Renal pelvis (tissue), 4 donors: ENCODE data around the gene MSI2. TPM values are rescaled to one million over a fixed set of nuclear protein-coding genes. Genes with fewer than 3 reads are reported as not detected.

Experiments
- DNase-seq: peaks from one replicate; pipeline ENCODE4 v3.0.0-alpha.2; 2013
- polyA plus RNA-seq, 3 donors: library from polyadenylated mRNA; unstranded; fragments of 120-200 nt; gene quantifications; one replicate each; pipeline ENCODE4 v1.2.1, GENCODE V29; 2013; ENCODE audit not compliant: insufficient read length in 3 of 3

Gene MSI2
- polyA plus RNA-seq, 3 donors: 79.4 to 105 (median 95.5) TPM

DNA sequence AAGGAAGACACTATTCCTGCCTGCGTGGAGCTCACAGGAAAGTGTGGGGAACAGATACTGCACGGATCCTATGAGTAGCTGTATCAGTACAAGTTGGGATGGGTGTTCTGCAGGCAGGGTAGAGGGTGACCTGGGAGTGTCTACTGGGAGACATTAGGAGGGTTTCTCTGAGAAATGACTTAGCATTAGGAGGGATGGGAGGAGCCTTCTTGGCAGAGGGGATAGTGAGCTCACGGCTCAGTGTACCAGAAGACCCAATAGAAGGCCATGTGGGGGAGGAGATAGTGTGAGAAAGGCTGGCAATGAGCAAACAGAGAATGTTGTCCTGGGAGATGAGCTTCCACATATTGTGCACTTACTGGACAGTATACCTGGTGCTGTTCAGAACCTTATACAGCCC, 109.1 kb downstream of the MSI2 start:
- no peak for DNase-seq

DNA sequence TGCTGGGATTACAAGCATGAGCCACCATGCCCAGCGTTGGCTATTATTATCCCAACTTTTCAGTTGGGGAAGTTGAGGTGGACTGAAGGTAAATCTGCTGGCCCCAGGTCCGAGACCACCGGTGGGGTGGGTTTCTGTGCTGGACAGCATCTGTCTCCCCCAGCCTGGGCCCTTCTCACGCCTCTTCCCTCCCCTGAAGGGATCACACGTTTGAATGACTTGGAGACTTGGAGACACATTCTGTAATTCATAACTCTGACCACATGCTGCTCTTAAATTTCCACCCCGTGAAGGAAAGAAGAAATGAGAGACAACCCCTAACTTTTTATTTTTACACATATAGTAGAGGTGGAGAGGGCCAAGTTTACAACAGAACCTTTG, 109.8 kb downstream of the MSI2 start:
- DNase-seq: no peak

DNA sequence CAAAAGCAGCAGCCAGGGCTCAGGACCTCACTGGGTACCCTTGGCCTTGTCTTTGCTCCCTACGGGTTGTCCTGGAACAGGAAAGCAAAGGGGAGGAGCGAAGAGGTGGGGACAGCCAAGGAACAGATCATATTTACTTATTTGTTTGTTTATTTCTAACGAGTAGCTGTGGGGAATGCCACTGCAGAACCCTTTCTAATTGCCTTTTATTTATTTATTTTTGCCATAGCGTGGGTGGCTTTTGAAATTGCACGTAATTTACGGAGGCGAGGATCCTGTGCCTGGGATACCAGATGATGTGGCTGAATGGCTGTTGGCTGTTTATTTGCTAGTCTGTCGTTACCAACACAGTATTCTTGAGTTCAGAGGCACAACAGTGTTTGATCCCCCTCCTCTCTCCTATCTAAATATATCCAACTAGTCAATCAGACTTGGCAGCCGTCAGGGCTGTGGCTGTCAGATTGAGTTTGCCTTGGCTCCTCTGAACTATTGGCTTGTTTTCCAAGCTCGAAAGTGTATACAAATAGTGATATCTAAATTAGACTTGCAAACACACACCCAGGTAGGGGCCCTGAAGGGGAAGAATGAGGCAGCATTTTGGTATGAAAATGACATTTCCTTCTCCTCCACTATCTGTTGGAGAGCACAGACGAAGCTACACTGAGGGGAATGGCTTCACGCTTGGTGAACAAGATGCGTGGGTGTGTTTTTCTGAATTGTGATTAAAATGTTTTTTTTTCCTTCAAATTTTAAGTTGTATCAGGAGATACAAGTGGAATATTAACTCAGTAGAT, 110.4 kb downstream of the MSI2 start:
- DNase-seq: peak; percentile 17

DNA sequence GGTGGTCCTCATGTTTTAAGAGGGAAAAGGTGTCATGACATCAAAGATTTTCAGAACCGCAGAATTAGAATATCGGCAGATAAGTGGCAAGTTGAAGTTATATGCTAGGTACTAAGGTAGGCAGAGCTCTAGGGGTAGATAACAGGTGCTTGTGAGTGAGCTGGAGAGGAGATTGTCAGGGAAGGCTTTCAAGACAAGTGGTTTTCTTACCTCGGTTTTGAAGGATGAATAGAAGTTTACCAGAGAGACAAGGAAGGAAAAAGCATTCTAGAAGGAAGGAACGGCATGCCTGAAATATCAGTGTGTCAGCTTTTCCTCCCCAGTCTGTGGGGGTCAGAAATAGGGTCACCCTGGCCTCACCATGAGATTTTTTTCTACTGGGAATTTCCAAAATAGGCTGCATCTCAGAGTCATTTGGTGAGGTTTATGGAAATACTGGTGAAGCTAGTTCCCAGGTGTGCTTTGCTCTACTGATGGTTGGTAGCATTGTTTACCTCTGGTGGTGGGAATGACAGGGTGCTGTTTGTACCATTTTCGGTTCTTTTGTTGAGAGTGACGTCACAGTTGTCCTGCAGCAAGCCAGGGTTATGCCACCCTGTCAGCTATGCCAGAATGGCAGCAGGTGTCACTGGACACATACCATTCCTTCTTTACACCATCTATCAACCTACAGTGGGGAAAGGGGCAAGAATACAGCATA, 112.5 kb downstream of the MSI2 start:
- no peak for DNase-seq

DNA sequence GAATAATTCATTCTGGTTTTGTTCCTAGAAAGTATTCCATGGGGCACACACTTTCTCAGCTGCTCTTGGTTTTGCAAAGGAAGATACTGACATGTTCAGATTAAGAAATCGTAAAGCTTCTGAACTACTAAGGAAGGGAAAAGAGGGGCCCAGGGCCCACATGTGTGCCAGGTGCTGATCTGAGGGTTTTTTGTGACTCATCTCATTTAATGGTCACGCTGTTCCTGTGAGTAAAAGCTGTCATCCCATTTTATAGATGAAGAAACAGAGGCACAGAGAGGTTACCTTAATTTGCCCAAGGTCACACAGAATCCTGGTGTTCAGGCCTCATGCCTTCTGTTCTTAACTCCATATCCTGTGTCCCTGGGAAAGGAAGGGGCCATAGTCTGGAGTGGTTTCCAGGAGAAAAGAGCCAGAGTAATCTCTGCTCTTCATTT, 113.2 kb downstream of the MSI2 start:
- DNase-seq: no peak

DNA sequence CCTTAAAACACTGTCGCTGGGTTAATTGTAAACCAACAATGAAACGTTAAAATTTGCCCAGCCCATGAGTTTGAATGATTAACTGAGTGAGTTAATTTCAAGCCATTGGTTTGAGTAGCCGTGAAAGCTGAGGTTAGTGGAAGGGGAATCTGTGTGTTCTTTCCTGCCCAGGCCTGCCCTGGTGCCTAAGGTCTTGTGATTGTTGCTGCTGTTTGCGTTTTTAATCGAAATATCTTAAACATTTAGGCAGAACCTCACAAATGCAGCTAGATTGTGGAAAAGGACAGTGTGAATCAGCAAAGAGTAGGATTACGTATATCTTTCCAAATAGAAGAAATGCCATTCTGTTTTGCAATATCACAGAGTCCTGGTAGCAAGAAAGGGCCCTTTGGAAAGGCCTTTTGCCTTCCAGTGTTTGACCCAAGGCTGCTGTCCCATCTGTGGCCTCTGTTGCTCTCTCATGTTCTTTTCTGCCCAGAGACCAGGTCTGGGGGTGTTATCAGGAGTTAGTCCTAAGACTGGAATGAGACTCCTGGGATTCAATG, 113.8 kb downstream of the MSI2 start:
- no peak for DNase-seq

DNA sequence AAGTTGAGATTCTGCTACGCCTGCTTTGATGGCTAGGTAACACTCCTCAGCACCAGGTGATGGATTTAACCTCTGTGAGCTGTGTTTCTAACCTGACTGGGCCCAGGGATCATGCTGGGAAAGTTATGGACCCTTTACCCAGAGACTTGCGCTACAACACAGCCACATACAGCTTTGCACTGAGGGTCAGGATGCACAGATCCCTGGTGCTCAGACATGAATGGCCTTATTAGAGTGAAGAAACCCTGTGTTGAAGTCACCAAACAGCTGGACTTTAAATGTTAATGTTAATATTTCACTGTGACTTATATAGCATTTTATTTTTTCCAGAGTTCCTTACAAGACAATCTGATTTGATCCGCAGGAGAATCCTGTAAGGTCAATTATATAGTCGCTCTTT, 114.3 kb downstream of the MSI2 start:
- no peak for DNase-seq

DNA sequence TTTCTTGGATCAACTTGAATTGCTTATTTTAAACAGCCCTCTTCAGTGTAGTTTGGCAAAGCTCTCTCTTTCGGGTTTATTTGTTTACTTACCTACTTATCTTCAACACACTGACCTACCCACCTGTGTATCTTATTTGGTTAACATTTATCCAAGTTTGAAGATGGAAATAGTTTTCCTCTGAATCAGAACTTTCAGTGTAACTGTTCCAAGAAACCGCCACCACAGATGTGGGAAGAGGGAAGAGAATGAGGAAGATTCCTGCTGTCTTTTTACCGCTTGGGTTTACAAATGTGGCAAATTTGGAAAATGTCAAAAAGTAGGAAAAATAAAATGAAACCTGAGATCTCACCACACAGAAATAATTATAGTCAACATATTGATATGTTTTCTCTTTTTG, 115.8 kb downstream of the MSI2 start:
- DNase-seq: no peak

DNA sequence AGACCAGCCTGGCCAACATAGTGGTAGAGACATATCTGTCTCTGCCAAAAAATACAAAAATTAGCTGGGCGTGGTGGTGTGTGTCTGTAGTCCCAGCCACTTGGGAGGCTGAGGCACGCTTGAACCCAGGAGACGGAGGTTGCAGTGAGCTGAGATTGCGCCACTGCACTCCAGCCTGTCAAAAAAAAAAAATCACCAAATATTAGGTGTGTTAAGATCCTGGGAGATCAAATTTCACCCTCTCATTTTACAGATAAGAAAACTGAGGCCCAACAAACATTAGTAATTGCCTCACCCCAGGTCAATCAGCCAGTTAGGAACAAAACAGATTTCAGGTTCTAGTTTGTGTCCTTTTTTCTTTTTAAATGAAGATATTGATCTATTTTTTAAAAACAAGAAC, 116.7 kb downstream of the MSI2 start:
- DNase-seq: no peak

DNA sequence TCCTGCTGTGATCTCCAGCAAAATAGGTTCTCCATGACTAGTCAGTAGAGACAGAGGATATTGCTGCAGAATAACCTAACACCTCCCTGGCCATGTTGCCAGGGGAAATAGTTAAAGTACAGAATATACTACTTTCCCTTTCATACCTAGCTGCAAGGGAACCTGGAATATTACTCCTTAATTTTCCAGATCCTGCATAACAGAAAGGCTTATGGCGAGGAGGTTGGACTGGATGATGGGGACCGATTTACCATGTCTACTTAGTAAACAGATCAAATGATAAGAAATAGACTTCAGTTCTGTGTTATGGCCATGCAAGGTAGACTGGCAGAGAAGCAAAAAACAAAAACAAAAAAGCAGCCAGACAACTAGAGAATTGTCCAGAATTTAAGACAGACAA, 117.4 kb downstream of the MSI2 start:
- DNase-seq: no peak

DNA sequence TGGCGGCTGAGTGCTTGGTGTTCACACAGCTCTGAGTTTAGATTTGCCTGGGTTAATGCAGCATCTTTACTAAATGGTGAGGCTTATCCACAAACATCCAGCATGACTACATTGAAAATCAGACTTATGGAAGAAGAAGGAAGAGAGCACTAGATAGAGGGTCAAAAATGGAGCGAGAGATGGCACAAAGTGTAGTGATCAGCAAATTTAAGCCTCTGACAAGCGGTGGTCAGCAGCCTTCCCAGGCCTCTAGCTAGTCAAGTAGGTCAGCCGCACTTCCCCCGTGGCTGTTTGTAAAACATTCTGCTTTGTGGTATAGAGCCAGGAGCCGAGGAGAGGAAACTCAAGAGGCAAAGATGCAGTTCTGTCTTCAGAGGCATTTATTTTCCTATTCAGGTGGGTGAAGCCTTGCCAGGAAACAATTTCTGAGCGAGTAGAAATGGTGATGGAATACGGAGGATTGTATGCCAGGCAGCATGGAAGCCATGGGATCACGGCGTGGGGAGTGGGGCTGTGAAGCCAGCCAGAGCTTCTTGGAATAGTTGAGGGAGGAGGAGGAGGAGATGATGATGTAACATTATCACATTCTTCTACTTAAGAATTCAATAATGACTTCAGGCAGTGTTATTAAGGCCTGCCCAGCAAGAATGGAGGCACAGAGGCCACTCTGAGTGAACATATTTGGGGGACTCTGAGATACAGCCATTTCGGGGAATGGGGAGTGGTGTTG, 118.9 kb downstream of the MSI2 start:
- no peak for DNase-seq

DNA sequence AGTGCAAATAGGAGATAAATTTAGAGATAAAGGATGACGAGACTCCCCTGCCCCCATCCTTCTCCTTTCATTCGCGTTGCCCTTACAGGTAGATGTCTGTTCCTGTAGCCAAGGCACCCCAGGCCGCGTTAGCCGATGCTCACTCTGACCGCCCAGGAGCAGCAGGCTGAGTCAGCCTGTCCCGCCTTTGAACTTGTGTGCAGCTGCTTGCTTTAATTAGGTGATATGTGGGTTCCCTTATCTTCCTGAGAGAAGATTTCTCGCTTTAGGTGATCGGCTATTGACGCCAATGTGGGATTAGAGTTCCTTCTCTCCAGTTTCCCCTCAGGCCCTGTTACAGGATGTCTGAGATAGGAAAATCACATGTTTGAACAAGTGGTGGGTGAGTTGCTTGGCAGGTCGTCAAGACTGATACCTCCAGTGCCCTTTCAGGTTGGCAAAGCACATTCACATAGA, 119.5 kb downstream of the MSI2 start:
- DNase-seq: no peak

DNA sequence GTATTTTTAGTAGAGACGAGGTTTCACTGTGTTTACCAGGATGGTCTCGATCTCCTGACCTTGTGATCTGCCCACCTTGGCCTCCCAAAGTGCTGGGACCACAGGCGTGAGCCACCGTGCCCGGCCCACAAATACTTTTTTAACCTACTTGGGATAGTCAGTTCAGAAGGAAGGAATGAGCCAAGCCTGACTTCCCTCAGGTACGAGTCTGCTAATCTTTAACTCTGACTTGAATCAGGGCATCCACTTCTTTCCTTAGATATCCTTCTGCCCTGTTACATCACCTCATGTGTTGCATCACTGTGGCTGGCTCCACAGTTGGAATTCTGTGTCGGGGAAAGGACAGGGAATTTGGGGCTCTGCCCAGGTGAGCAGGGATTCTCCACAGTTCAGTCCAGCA, 120.8 kb downstream of the MSI2 start:
- DNase-seq: no peak

DNA sequence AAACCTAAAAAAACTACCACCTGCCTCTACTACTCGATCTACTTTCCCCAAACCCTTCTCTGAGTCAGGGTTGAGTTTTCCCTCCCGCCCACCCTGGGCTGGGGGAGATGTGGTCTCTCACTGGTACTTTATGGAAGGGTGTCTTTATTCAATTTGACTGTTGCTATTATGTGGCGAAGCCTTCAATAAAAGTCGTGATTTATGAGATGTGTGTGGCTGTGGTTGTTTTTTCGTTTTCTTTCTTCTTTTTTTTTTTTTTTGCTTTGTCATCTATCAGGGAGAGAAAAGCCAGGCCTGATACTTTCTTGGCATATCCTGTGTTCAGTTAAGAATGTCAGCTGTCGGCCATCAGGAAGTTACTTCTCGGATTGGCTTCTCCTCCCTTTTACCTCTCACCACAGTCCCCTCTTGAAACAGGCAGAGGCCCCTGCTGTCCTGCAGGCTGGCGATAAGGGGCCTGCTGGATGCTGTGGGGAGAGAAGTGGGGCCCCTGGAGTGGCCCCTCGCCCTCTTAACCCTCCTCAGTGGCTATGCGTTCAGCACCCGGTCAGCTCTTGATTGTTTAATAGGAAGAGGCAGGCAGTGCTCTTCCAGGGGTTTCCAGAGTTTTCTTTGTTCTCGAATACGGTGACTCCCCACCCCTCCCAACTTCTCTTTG, 123.0 kb downstream of the MSI2 start:
- peak; percentile 76 for DNase-seq

DNA sequence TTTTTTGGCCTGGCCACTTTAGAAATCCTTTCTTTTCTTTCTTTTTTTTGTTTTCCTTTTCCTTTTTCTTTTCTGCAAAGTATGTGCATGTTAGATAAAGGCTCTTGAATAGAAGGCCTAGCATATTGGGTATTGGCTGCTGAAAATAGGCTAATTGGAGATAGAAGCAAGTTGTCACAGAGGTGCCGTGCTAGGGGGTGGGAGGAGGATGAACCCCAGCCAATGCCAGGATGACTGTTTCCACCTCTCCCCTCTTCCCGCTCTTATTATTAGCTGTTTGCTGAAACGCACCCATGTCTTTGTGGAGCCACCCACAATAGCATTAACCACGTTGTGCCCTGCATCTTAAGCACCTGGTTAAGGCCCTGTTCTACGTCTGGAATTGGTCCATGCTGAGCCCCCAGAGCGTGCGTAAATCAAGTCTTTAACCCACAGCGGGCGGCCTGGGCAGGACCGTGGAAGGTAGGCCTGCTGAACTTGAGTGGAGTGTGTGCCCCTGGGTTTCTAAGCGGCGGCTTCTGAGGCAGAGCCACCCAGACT, 123.6 kb downstream of the MSI2 start:
- no peak for DNase-seq

DNA sequence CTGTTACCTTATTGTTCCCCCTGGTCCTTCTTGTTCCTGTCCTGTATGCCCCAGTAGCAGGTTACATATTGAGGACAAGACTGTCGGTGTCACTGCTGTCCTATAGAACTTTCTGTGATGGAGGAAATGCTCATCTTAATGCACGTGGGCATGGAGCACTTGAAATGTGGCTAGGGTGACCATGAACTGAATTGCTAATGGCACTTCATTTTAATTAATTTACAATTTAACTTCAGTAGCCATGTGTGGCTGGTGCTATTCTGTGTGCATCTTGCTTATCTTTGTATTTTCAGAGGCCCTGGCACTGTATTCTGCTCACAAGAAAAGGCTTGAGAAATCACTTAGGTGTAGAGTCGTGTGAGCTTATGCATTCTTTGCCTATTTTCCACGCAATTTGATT, 125.2 kb downstream of the MSI2 start:
- DNase-seq: no peak

DNA sequence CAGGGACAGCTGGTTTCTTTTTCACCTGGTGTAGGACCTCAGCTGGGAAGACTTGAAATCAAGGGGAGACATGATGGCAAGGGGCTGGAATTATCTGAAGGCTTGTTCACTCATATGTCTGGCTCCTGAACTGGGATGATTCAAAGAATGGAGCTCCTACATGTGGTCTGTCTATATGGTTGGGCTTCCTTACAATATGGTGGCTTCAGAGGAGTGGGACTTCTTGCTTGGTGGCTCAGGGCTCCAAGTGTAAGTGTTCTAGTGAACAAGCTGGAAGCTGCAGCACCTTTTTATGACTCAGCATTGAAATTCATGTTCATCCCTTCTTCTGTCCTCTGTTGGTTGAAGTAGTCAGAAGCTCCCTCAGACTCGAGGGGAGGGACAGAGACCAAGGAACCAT, 127.9 kb downstream of the MSI2 start:
- no peak for DNase-seq

DNA sequence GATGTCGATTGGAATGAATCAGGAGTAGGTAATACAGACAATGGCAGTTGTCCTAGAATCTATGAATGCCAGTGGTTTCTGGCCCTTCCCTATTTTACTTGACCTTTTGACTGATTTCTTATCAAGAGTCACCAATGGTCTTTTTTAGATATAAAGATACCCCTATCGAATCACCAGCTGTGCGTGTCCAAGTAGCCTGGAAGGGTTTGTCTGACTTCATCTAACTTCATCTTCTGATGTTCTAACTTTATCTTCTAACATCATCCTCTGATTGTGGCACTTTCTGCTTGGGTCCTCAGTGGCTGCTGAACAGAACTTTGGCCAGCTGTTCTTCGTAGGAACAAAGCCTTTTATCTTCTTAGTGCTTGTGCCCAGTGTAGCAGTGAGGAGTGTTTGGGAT, 129.7 kb downstream of the MSI2 start:
- DNase-seq: no peak

DNA sequence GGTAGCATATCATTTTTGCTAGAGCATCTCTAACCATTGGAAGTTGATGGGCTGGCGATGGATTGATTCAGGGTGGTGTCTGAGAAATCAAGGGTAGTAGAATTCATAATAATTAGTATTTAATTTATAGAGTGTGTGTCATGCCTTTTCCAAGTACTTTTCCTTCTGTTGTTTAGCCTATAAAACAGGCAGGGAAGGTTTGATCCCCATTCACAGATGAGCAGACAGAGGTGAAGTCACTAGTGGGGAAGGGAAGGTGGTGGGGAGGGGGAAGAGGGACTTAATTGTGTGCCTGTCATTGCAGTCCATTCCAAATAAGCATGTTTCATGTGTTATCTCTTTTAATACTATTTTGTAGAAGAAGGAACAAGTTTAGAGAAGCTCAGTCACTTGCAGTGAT, 131.3 kb downstream of the MSI2 start:
- no peak for DNase-seq

DNA sequence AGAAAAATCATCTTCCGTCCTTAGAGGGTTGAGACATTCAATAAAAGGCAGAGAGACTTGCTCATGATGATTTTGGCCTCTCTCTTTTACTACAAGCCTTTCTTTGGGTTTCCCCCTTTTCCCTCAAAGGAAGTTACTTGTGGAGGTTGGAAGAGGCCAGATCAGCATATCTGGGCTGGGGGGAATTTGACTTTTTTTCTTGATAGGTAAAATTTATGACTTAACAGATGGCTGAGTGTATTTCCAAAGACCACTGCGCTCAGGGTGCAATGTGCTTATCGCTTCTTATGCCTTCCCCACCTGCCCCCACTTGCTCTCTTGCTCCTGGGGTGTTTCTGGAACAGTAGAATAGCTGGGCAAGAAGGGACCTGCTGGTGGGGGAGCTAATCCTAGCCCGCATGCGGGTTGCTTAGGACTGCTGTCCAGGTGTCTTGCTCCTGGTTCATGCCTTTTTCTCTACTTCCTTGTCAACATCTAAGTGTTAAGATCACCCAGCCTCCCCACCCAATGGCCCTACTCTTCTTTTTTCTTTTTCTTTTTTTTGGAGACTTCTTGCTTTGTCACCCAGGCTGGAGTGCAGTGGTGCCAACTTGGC, 131.9 kb downstream of the MSI2 start:
- DNase-seq: no peak

DNA sequence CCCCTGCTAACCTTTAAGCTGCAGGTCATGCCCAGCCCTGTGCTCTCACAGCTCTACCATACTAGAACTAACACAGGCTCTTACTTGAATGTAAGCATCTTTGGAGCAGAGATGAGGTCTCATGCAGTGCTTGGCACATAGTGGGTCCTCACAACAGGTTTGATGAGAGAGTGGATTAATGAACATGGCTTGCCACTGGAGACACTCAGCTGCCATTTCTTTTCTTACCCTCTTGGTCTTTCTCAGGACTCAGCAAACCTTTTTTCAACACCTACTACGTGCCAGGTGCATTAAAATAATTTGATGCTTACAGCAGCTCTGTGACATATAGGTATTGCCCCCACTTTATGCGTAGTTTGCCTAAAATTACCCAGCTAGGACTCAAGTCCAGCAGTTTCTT, 133.2 kb downstream of the MSI2 start:
- DNase-seq: no peak
